ENCODE measurements around the gene ORM2.

The ORM2 gene

GRCh38 chr9:114311571-114312512 is 17.8 kb upstream of the ORM2 start:
- H3K36me3 ChIP-seq (replicated peaks; ENCODE audit: insufficient read depth, low read length) = no peaks in the 10 kb centered on the region
- H3K27ac ChIP-seq (ENCODE audit: low read length) = no peak overlapping the region
- H3K9ac ChIP-seq (ENCODE audit: low read length) = no peak overlapping the region
- no peak for DNase-seq
- no peak overlapping the region for H3K4me3 ChIP-seq (ENCODE audit: low read length)
- no peaks in the 10 kb centered on the region for H3K27me3 ChIP-seq (replicated peaks; ENCODE audit: insufficient read depth, low read length)
- no peak overlapping the region for H3K4me2 ChIP-seq (ENCODE audit: low read depth, low read length)
- no peaks in the 10 kb centered on the region for H3F3A ChIP-seq (ENCODE audit: insufficient read depth, low read length)
- H3K9me3 ChIP-seq (replicated peaks; ENCODE audit: insufficient read depth, low read length) = no peaks in the 10 kb centered on the region
- no peak for TF ChIP-seq EZH2phosphoT487 (IDR thresholded peaks at IDR 0.05; ENCODE audit: low read length)
- no peak for TF ChIP-seq EZH2 (optimal IDR thresholded peaks at IDR 0.05; ENCODE audit: low read depth, low read length)
- no peak for TF ChIP-seq CTCF (IDR thresholded peaks at IDR 0.05; ENCODE audit: low read length)
- no peaks in the 10 kb centered on the region for H3K4me1 ChIP-seq (ENCODE audit: low read length)
- H3K79me2 ChIP-seq (ENCODE audit: low read length) = no peaks in the 10 kb centered on the region
- no peak overlapping the region for H2AFZ ChIP-seq (ENCODE audit: low read length)
- H4K20me1 ChIP-seq (ENCODE audit: insufficient read depth, low read length) = no peaks in the 10 kb centered on the region
- no peaks in the 10 kb centered on the region for H3K9me2 ChIP-seq (replicated peaks; ENCODE audit: insufficient read depth, low read length)

- Histone ChIP-seq H3K27me3 (replicated peaks; ENCODE audit: insufficient read depth, low read length) (no peaks in the 10 kb centered on the region), H3K36me3 (replicated peaks; ENCODE audit: insufficient read depth, low read length) (no peaks in the 10 kb centered on the region), H3F3A (ENCODE audit: insufficient read depth, low read length) (no peaks in the 10 kb centered on the region), H3K79me2 (ENCODE audit: low read length) (no peaks in the 10 kb centered on the region), H3K9me2 (replicated peaks; ENCODE audit: insufficient read depth, low read length) (no peaks in the 10 kb centered on the region), H3K4me3 (ENCODE audit: low read length) (no peak overlapping the region), H2AFZ (ENCODE audit: low read length) (no peak overlapping the region), H3K9me3 (replicated peaks; ENCODE audit: insufficient read depth, low read length) (no peaks in the 10 kb centered on the region), H3K4me1 (ENCODE audit: low read length) (no peaks in the 10 kb centered on the region), H3K4me2 (ENCODE audit: low read depth, low read length) (no peak overlapping the region), H3K27ac (ENCODE audit: low read length) (no peak overlapping the region), H4K20me1 (ENCODE audit: insufficient read depth, low read length) (no peaks in the 10 kb centered on the region), H3K9ac (ENCODE audit: low read length) (no peak overlapping the region)
- DNase-seq = no peak
- no peak for TF ChIP-seq EZH2 (optimal IDR thresholded peaks at IDR 0.05; ENCODE audit: low read depth, low read length)
- no peak for TF ChIP-seq EZH2phosphoT487 (IDR thresholded peaks at IDR 0.05; ENCODE audit: low read length)
- TF ChIP-seq CTCF (IDR thresholded peaks at IDR 0.05; ENCODE audit: low read length) = no peak
Observed at GRCh38 chr9:114312513-114312875, 17.2 kb upstream of the ORM2 start.

GRCh38 chr9:114313186-114313585 is 16.5 kb upstream of the ORM2 start:
- H4K20me1 ChIP-seq (ENCODE audit: insufficient read depth, low read length) = no peaks in the 10 kb centered on the region
- no peaks in the 10 kb centered on the region for H3K36me3 ChIP-seq (replicated peaks; ENCODE audit: insufficient read depth, low read length)
- no peak overlapping the region for H3K4me3 ChIP-seq (ENCODE audit: low read length)
- no peak overlapping the region for H3K4me2 ChIP-seq (ENCODE audit: low read depth, low read length)
- H3K9me3 ChIP-seq (replicated peaks; ENCODE audit: insufficient read depth, low read length) = no peaks in the 10 kb centered on the region
- no peaks in the 10 kb centered on the region for H3F3A ChIP-seq (ENCODE audit: insufficient read depth, low read length)
- H2AFZ ChIP-seq (ENCODE audit: low read length) = no peak overlapping the region
- no peak overlapping the region for H3K27ac ChIP-seq (ENCODE audit: low read length)
- DNase-seq = no peak
- 0 out of 2 replicates have a peak, but pooled peaks cover 3% of the 10 kb centered on the region for H3K4me1 ChIP-seq (ENCODE audit: low read length)
- H3K27me3 ChIP-seq (replicated peaks; ENCODE audit: insufficient read depth, low read length) = no peaks in the 10 kb centered on the region
- TF ChIP-seq EZH2phosphoT487 (IDR thresholded peaks at IDR 0.05; ENCODE audit: low read length) (no peak), EZH2 (optimal IDR thresholded peaks at IDR 0.05; ENCODE audit: low read depth, low read length) (no peak), CTCF (IDR thresholded peaks at IDR 0.05; ENCODE audit: low read length) (no peak)
- no peak overlapping the region for H3K9ac ChIP-seq (ENCODE audit: low read length)
- H3K79me2 ChIP-seq (ENCODE audit: low read length) = no peaks in the 10 kb centered on the region
- H3K9me2 ChIP-seq (replicated peaks; ENCODE audit: insufficient read depth, low read length) = no peaks in the 10 kb centered on the region
